Immature natural killer cell (primary cell): Measurements from ENCODE around the gene CCDC150. TPM values are rescaled to one million over a fixed set of nuclear protein-coding genes. Genes with fewer than 3 reads are reported as not detected.
"Not testable (repeated sequence)": the region's sequence is repeated elsewhere in the genome, so short reads cannot be mapped to it uniquely, and the experiment has no call there.

Source experiments
- DNase-seq, 3 donors: peaks; one replicate each; pipeline ENCODE4 v3.0.0; 2022; ENCODE audit warnings: mixed read lengths in 1 of 3
- H3K27ac Mint-ChIP-seq, 6 donors: one replicate each; pipeline ENCODE4 v1.8.0; 2020; ENCODE audit warnings: mixed read lengths in 6 of 6, mild to moderate bottlenecking in 5 of 6, inconsistent platforms in 4 of 6, moderate library complexity in 3 of 6
- H3K27me3 Mint-ChIP-seq, 3 donors: one replicate each; pipeline ENCODE4 v1.8.0; 2020 to 2021; ENCODE audit warnings: low read depth in 3 of 3, mild to moderate bottlenecking in 3 of 3, mixed read lengths in 3 of 3, moderate library complexity in 3 of 3, inconsistent platforms in 1 of 3
- H3K36me3 Mint-ChIP-seq, 3 donors: one replicate each; pipeline ENCODE4 v1.8.0; 2020; ENCODE audit warnings: mixed read lengths in 3 of 3, inconsistent platforms in 2 of 3, mild to moderate bottlenecking in 2 of 3
- H3K4me1 Mint-ChIP-seq, 2 donors: one replicate each; pipeline ENCODE4 v1.8.0; 2020; ENCODE audit warnings: inconsistent platforms in 2 of 2, mild to moderate bottlenecking in 2 of 2, mixed read lengths in 2 of 2, moderate library complexity in 1 of 2
- H3K4me3 Mint-ChIP-seq, 5 donors: one replicate each; pipeline ENCODE4 v1.8.0; 2020; ENCODE audit warnings: mild to moderate bottlenecking in 5 of 5, mixed read lengths in 5 of 5, inconsistent platforms in 3 of 5, moderate library complexity in 3 of 5
- H3K9me3 Mint-ChIP-seq, 6 donors: one replicate each; pipeline ENCODE4 v1.8.0; 2020; ENCODE audit warnings: mild to moderate bottlenecking in 6 of 6, mixed read lengths in 6 of 6, inconsistent platforms in 4 of 6, moderate library complexity in 3 of 6
- polyA plus RNA-seq, 3 donors: library from polyadenylated mRNA; unstranded; fragments of 300-500 nt; fragmentation: Illumina TruSeq; gene quantifications; one replicate each; pipeline ENCODE4 v1.2.3, GENCODE V29; 2021

Gene CCDC150
- polyA plus RNA-seq, 3 donors from 2014 or later, result not detected

GRCh38 chr2:196606516-196606915 lies 33.0 kb upstream of the CCDC150 start:
- peaks cover 0 to 5% (median 0%) of the 10 kb centered on the region in 3 donors for H3K27me3 Mint-ChIP-seq
- no peak overlapping the region for H3K27ac Mint-ChIP-seq
- H3K4me3 Mint-ChIP-seq, result no peak overlapping the region
- no peaks in the 10 kb centered on the region for H3K36me3 Mint-ChIP-seq
- H3K9me3 Mint-ChIP-seq, result no peaks in the 10 kb centered on the region
- H3K4me1 Mint-ChIP-seq, result no peaks in the 10 kb centered on the region
- DNase-seq, result no peak

- H3K27me3 Mint-ChIP-seq, result peaks cover 0 to 5% (median 0%) of the 10 kb centered on the region in 3 donors
- no peaks in the 10 kb centered on the region for H3K9me3 Mint-ChIP-seq
- H3K36me3 Mint-ChIP-seq, result no peaks in the 10 kb centered on the region
- no peak for DNase-seq
- no peak overlapping the region for H3K4me3 Mint-ChIP-seq
- H3K27ac Mint-ChIP-seq, result no peak overlapping the region
- H3K4me1 Mint-ChIP-seq, result no peaks in the 10 kb centered on the region
Measured at GRCh38 chr2:196607073-196607472, 32.4 kb upstream of the CCDC150 start.

DNA sequence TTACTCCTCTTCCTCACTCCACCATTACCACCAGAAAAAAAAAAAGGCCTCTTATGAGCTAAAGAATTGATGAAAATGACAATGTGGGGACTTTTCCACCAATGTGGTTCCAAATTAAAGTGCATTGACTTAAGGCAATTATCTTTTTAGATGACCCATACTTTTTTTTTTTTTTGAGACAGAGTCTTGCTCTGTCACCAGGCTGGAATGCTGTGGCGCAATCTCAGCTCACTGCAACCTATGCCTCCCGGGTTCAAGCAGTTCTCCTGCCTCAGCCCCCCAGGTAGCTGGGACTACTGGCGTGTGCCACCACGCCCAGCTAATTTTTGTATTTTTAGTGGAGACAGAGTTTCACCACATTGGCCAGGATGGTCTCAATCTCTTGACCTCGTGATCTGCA lies 31.6 kb upstream of the CCDC150 start:
- not testable (repeated sequence) for H3K4me1 Mint-ChIP-seq, H3K36me3 Mint-ChIP-seq, H3K9me3 Mint-ChIP-seq, H3K4me3 Mint-ChIP-seq, H3K27me3 Mint-ChIP-seq, H3K27ac Mint-ChIP-seq, DNase-seq

DNA sequence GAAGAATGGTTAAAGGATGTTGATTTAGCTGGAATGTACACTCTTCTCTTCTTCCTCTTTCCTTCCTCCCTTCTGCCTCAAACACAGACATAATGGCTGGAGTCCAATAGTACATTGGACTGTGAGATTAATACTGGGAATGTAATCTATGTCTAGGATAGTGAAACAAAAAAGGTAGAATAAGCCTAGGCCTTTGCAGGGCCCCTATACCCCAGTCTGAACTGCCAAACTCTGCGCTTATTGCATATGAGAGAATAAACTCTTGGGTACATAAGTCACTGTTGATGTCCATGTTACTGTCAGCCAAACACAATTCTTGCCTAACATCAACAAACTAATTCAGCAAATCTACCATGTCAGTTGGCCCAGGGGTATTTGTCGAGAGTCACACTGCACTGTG lies 29.7 kb upstream of the CCDC150 start:
- DNase-seq, result no peak
- no peaks in the 10 kb centered on the region for H3K9me3 Mint-ChIP-seq
- H3K4me1 Mint-ChIP-seq, result no peaks in the 10 kb centered on the region
- H3K36me3 Mint-ChIP-seq, result no peaks in the 10 kb centered on the region
- no peak overlapping the region for H3K27ac Mint-ChIP-seq
- H3K4me3 Mint-ChIP-seq, result no peak overlapping the region
- peaks cover 0 to 4% (median 0%) of the 10 kb centered on the region in 3 donors for H3K27me3 Mint-ChIP-seq

DNA sequence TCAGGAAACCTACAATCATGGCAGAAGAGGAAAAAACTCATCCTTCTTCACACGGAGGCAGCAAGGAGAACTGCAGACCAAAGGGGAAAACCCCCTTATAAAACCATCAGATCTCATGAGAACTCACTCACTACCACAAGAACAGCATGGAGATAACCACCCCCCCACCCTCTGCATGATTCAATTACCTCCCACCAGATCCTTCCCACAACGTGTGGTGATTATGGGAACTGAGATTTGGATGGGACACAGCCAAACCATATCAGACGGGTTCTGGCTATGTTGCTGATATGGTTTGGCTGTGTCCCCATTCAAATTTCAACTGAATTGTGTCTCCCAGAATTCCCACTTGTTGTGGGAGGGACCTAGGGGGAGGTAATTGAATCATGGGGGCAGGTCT lies 28.7 kb upstream of the CCDC150 start:
- H3K27ac Mint-ChIP-seq, result no peak overlapping the region
- H3K4me3 Mint-ChIP-seq, result no peak overlapping the region
- H3K9me3 Mint-ChIP-seq, result no peaks in the 10 kb centered on the region
- DNase-seq, result no peak
- no peaks in the 10 kb centered on the region for H3K36me3 Mint-ChIP-seq
- no peaks in the 10 kb centered on the region for H3K4me1 Mint-ChIP-seq
- peaks cover 0 to 4% (median 0%) of the 10 kb centered on the region in 3 donors for H3K27me3 Mint-ChIP-seq

DNA sequence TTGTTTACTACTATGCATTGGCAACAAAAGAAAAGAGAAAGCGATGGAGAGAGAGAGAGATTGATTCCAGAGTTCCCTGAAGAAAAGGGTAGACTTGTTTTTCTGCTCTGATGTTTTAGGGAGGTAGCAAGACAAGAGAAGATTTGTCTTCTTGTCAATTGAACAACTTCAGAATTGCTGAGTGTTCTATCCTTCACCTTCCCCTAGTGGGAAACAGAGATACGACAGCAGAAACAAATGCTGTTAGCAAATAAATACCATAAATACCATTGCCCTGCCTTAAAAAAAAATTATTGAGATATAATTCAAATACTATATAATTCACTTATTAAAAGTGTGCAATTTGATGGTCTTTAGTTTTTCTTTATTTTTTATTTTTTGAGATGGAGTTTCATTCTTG lies 26.2 kb upstream of the CCDC150 start:
- H3K4me3 Mint-ChIP-seq, result no peak overlapping the region
- H3K27me3 Mint-ChIP-seq, result peaks cover 0 to 4% (median 0%) of the 10 kb centered on the region in 3 donors
- no peak overlapping the region for H3K27ac Mint-ChIP-seq
- no peaks in the 10 kb centered on the region for H3K36me3 Mint-ChIP-seq
- no peaks in the 10 kb centered on the region for H3K9me3 Mint-ChIP-seq
- no peak for DNase-seq
- no peaks in the 10 kb centered on the region for H3K4me1 Mint-ChIP-seq

- no peak for DNase-seq
- Mint-ChIP-seq H3K27me3 (peaks cover 0 to 3% (median 2%) of the 10 kb centered on the region in 3 donors), H3K9me3 (peaks cover 0 to 2% (median 0%) of the 10 kb centered on the region in 6 donors), H3K4me1 (no peaks in the 10 kb centered on the region), H3K27ac (no peak overlapping the region), H3K36me3 (no peaks in the 10 kb centered on the region), H3K4me3 (no peak overlapping the region)
Measured at GRCh38 chr2:196617430-196617829, 22.1 kb upstream of the CCDC150 start.

GRCh38 chr2:196618661-196619060 lies 20.9 kb upstream of the CCDC150 start:
- no peak for DNase-seq
- no peak overlapping the region for H3K27ac Mint-ChIP-seq
- no peak overlapping the region for H3K4me3 Mint-ChIP-seq
- H3K4me1 Mint-ChIP-seq, result no peaks in the 10 kb centered on the region
- H3K36me3 Mint-ChIP-seq, result no peaks in the 10 kb centered on the region
- H3K27me3 Mint-ChIP-seq, result peaks cover 0 to 2% (median 1%) of the 10 kb centered on the region in 3 donors
- H3K9me3 Mint-ChIP-seq, result peaks cover 0 to 10% (median 0%) of the 10 kb centered on the region in 6 donors

DNA sequence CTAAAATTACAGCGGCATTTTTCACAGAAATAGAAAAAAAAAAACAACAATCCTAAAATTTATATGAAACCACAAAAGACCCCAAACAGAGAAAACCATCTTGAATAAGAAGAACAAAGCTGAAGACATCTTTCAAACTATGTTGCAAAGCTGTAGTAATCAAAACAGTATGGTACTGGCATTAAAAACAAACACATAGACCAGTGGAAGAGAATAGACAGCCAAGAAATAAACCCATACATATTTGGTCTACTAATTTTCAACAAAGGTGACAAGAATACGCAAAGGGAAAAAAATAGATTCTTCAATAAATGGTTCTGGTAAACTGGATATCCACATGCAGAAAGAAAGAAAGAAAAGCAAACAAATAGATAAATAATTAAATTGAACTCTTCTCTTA lies 9.0 kb upstream of the CCDC150 start:
- Mint-ChIP-seq H3K9me3 (peaks cover 0 to 15% (median 8%) of the 10 kb centered on the region in 6 donors), H3K36me3 (peaks cover 0 to 5% (median 0%) of the 10 kb centered on the region in 3 donors), H3K4me3 (no peak overlapping the region), H3K27me3 (peaks cover 4 to 13% (median 6%) of the 10 kb centered on the region in 3 donors), H3K4me1 (no peaks in the 10 kb centered on the region), H3K27ac (no peak overlapping the region)
- no peak for DNase-seq

GRCh38 chr2:196635156-196635555 lies 4.4 kb upstream of the CCDC150 start:
- no peak for DNase-seq
- H3K4me3 Mint-ChIP-seq, result no peak overlapping the region
- H3K9me3 Mint-ChIP-seq, result peaks cover 0 to 9% (median 5%) of the 10 kb centered on the region in 6 donors
- peaks cover 13 to 16% of the 10 kb centered on the region in 2 donors for H3K4me1 Mint-ChIP-seq
- H3K27ac Mint-ChIP-seq, result no peak overlapping the region
- H3K36me3 Mint-ChIP-seq, result peaks cover 0 to 5% (median 0%) of the 10 kb centered on the region in 3 donors
- H3K27me3 Mint-ChIP-seq, result peaks cover 4 to 9% (median 6%) of the 10 kb centered on the region in 3 donors

DNA sequence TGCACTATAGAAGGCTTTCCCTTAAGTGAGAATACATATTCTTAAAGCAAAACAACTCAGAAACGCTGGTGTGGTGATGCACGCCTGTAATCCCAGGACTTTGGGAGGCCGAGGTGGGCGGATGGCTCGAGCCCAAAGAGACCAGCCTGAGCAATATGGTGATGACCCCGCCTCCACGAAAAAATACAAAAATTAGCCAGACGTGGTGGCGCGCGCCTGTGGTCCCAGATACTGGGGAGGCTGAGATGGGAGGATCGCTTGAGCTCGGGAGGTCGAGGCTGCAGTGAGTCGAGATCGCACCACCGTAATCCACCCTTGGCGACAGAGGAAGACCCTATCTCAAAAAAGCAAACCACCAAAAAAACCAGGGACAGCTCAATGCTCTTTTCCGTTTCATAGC lies 750 bp upstream of the CCDC150 start:
- H3K27me3 Mint-ChIP-seq, result peaks cover 0 to 2% (median 2%) of the 10 kb centered on the region in 3 donors
- H3K36me3 Mint-ChIP-seq, result no peaks in the 10 kb centered on the region
- peak overlapping the region in 1 of 6 donors; percentile 43 for H3K27ac Mint-ChIP-seq
- H3K4me1 Mint-ChIP-seq, result peaks cover 19 to 31% of the 10 kb centered on the region in 2 donors
- DNase-seq, result no peak
- no peaks in the 10 kb centered on the region for H3K9me3 Mint-ChIP-seq
- peak overlapping the region; percentile 84 to 92 (median 88) for H3K4me3 Mint-ChIP-seq

DNA sequence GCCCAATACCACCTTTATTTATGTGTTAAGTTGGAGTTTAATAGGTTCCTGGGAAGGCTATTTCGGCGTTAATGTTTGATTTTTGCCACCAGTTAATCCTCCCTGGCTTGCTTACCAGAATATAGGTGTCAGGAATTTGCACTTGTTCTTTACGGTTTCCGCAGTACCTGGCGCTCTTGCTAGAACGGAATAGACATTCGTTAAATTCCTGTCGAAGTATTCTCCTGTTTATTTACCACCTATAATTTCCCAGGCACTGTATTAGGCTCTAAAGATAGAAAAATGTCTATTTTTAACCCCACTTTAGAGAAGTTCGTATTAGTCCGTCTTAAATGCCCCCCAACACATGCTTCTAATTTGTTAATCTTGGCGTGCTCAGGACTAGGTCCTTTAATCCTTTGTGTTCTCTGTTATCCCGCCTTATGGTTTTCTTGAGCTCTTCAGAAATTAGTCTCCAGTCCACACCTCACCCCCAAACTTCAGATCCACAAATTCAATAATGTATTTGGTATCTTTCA lies 575 bp downstream of the CCDC150 start:
- H3K36me3 Mint-ChIP-seq, result no peaks in the 10 kb centered on the region
- no peak for DNase-seq
- H3K4me1 Mint-ChIP-seq, result peaks cover 19 to 31% of the 10 kb centered on the region in 2 donors
- peak overlapping the region in 1 of 6 donors; percentile 45 for H3K27ac Mint-ChIP-seq
- H3K9me3 Mint-ChIP-seq, result no peaks in the 10 kb centered on the region
- H3K27me3 Mint-ChIP-seq, result no peaks in the 10 kb centered on the region
- H3K4me3 Mint-ChIP-seq, result peak overlapping the region; percentile 84 to 92 (median 88)

- DNase-seq, result no peak
- H3K4me1 Mint-ChIP-seq, result no peaks in the 10 kb centered on the region
- no peak overlapping the region for H3K27ac Mint-ChIP-seq
- H3K36me3 Mint-ChIP-seq, result peaks cover 21 to 29% (median 25%) of the 10 kb centered on the region in 3 donors
- peaks cover 13 to 37% (median 29%) of the 10 kb centered on the region in 6 donors for H3K9me3 Mint-ChIP-seq
- H3K27me3 Mint-ChIP-seq, result peaks cover 0 to 3% (median 2%) of the 10 kb centered on the region in 3 donors
- no peak overlapping the region for H3K4me3 Mint-ChIP-seq
Measured at GRCh38 chr2:196649202-196649601, 9.7 kb downstream of the CCDC150 start.

DNA sequence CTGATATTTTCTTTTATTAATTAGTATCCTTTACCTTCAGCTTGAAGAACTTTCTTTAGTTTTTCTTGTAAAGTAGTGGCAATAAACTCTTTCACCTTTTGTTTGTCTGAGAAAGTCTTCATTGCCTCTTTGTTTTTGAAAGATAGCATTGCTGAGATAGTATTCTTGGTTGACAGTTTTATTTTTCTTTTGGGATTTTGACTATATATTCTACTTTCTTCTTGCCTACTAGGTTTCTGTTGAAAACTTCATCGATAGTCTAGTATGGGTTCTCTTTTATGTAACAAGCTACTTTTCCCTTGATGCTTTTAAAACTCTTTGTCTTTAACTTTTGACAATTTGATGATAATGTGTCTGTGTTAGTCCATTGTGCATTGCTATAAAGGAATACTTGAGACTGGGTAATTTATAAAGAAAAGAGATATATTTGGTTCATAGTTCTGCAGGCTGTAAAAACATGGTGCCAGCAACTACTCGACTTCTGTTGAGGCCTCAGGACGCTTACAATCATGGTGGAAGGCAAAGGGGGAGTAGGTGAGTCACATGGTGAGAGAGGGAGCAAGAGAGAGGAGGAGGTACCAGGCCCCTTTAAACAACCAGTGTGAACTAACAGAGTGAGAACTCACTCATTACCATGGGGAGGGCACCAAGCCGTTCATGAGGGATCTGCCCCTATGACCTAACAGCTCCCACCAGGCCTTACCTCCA lies 12.0 kb downstream of the CCDC150 start:
- peaks cover 13 to 37% (median 31%) of the 10 kb centered on the region in 6 donors for H3K9me3 Mint-ChIP-seq
- H3K4me1 Mint-ChIP-seq, result no peaks in the 10 kb centered on the region
- H3K36me3 Mint-ChIP-seq, result peaks cover 21 to 33% (median 25%) of the 10 kb centered on the region in 3 donors
- no peak for DNase-seq
- H3K4me3 Mint-ChIP-seq, result no peak overlapping the region
- H3K27me3 Mint-ChIP-seq, result peaks cover 0 to 2% (median 1%) of the 10 kb centered on the region in 3 donors
- H3K27ac Mint-ChIP-seq, result no peak overlapping the region
